ENCODE results near the gene AUTS2. TPM values are rescaled to one million over a fixed set of nuclear protein-coding genes. Genes with fewer than 3 reads are reported as not detected.

The AUTS2 gene
- total RNA-seq, 1 experiment from 2014 or later: 2.5 TPM

- CTCF ChIA-PET: no interaction called here
- Histone ChIP-seq H3K9me3 (ENCODE audit: control insufficient read depth, insufficient read depth, low read depth, low read length) (no peaks in the 10 kb centered on the region), H3K27ac (ENCODE audit: low read length) (no peak overlapping the region), H3K36me3 (ENCODE audit: control insufficient read depth, insufficient read depth, low read length) (no peaks in the 10 kb centered on the region), H3K4me1 (ENCODE audit: control insufficient read depth, insufficient read depth, low read length) (no peaks in the 10 kb centered on the region), H3K27me3 (ENCODE audit: control insufficient read depth, insufficient read depth, low read length) (no peaks in the 10 kb centered on the region), H3K4me3 (ENCODE audit: low read depth in 2 of 2, low read length in 2 of 2) (no peak overlapping the region)
- in situ Hi-C loops (cut with HindIII; ENCODE audit: low pct_unique_long_range_greater_than_20kb, low sequenced_read_pairs) (no loop called here), intact Hi-C loops (cut with micrococcal nuclease; ENCODE audit: unreplicated experiment) (no loop called here)
- ATAC-seq (no peak), DNase-seq (ENCODE audit: low read depth, low spot score) (no peak)
- no TSS peak for BruUV-seq (replicated peaks)
- POLR2A ChIA-PET: no interaction called here
- TF ChIP-seq CTCF (IDR thresholded peaks at IDR 0.05) (no peak), REST (IDR thresholded peaks at IDR 0.05; ENCODE audit: insufficient read depth in 1 of 2, low read depth in 2 of 2, low read length in 1 of 2) (no peak), SIN3A (IDR thresholded peaks at IDR 0.05; ENCODE audit: borderline replicate concordance, insufficient read depth, low read depth, low read length) (no peak), POLR2AphosphoS5 (IDR thresholded peaks at IDR 0.05; ENCODE audit: low read depth, low read length) (no peak), TCF7L2 (IDR thresholded peaks at IDR 0.05; ENCODE audit: low read depth, low read length) (no peak)
These were observed 794.7 kb downstream of the AUTS2 start for GRCh38 chr7:70392877-70393435.

- BruUV-seq (replicated peaks): no TSS peak
- no peak for ATAC-seq
- Histone ChIP-seq H3K36me3 (ENCODE audit: control insufficient read depth, insufficient read depth, low read length) (no peaks in the 10 kb centered on the region), H3K4me3 (ENCODE audit: low read depth in 2 of 2, low read length in 2 of 2) (no peak overlapping the region), H3K27ac (ENCODE audit: low read length) (no peak overlapping the region), H3K9me3 (ENCODE audit: control insufficient read depth, insufficient read depth, low read depth, low read length) (no peaks in the 10 kb centered on the region), H3K27me3 (ENCODE audit: control insufficient read depth, insufficient read depth, low read length) (no peaks in the 10 kb centered on the region), H3K4me1 (ENCODE audit: control insufficient read depth, insufficient read depth, low read length) (no peaks in the 10 kb centered on the region)
- intact Hi-C loops (cut with micrococcal nuclease; ENCODE audit: unreplicated experiment) (no loop called here), in situ Hi-C loops (cut with HindIII; ENCODE audit: low pct_unique_long_range_greater_than_20kb, low sequenced_read_pairs) (no loop called here)
- CTCF ChIA-PET: no interaction called here
- POLR2A ChIA-PET: no interaction called here
- DNase-seq (ENCODE audit: low read depth, low spot score): no peak
- TF ChIP-seq CTCF (IDR thresholded peaks at IDR 0.05) (no peak), SIN3A (IDR thresholded peaks at IDR 0.05; ENCODE audit: borderline replicate concordance, insufficient read depth, low read depth, low read length) (no peak), POLR2AphosphoS5 (IDR thresholded peaks at IDR 0.05; ENCODE audit: low read depth, low read length) (no peak), TCF7L2 (IDR thresholded peaks at IDR 0.05; ENCODE audit: low read depth, low read length) (no peak)
These were observed 795.7 kb downstream of the AUTS2 start for GRCh38 chr7:70393956-70394355.

All from Panc1 (cell line).